PFSK-1 (cell line): ENCODE results near the gene ZFPM1.

ENCODE experiments used
- POLR2AphosphoS5 ChIP-seq: IDR thresholded peaks from 2 replicates; pipeline ENCODE4 v1.6.1; 2012; ENCODE audit warnings: low read depth, mild to moderate bottlenecking, control low read depth, low read length, moderate library complexity
- REST ChIP-seq, 2 experiments: IDR thresholded peaks; 2 replicates each; pipeline versions ENCODE4 v1.6.1 to v1.8.0; 2011 to 2012; ENCODE audit warnings: low read depth in 2 of 2, low read length in 2 of 2, control low read depth in 1 of 2, inconsistent platforms in 1 of 2, mild to moderate bottlenecking in 1 of 2, moderate library complexity in 1 of 2; ENCODE audit not compliant: insufficient read depth in 1 of 2
- SIN3A ChIP-seq: IDR thresholded peaks from 2 replicates; pipeline ENCODE4 v1.6.1; 2012; ENCODE audit warnings: mild to moderate bottlenecking, low read length, moderate library complexity, borderline replicate concordance; ENCODE audit not compliant: insufficient read depth
- TAF1 ChIP-seq: IDR thresholded peaks from 2 replicates; pipeline ENCODE4 v1.6.1; 2012; ENCODE audit warnings: low read length, control low read depth, borderline replicate concordance; ENCODE audit not compliant: insufficient read depth

- TF ChIP-seq POLR2AphosphoS5: no peak
- no peak for TF ChIP-seq TAF1
- no peak for TF ChIP-seq SIN3A
- no peak for TF ChIP-seq REST (IDR thresholded peaks at IDR 0.05; ENCODE audit: insufficient read depth in 1 of 2, low read depth in 2 of 2, low read length in 2 of 2)
Measured at GRCh38 chr16:88445583-88445960, 7.5 kb upstream of the ZFPM1 start.
